GM18951 (cell line): ENCODE data around the gene CNTLN.
"Not testable (repeated sequence)": the region's sequence is repeated elsewhere in the genome, so short reads cannot be mapped to it uniquely, and the experiment has no call there.

Experiments used
- POLR2A ChIP-seq: IDR thresholded peaks from 4 replicates; pipeline ENCODE4 v1.6.1; 2011; ENCODE audit warnings: mild to moderate bottlenecking; ENCODE audit not compliant: insufficient read length, insufficient read depth; ENCODE audit errors: extremely low read depth
- in situ Hi-C: fragments of 300-500 bp; cut with MboI; formaldehyde crosslinking; loops from one replicate; pipeline ENCODE4 v1.12.0; 2022; ENCODE audit warnings: low sequenced_read_pairs, mixed read lengths, inconsistent platforms; ENCODE audit not compliant: unreplicated experiment

The CNTLN gene

DNA sequence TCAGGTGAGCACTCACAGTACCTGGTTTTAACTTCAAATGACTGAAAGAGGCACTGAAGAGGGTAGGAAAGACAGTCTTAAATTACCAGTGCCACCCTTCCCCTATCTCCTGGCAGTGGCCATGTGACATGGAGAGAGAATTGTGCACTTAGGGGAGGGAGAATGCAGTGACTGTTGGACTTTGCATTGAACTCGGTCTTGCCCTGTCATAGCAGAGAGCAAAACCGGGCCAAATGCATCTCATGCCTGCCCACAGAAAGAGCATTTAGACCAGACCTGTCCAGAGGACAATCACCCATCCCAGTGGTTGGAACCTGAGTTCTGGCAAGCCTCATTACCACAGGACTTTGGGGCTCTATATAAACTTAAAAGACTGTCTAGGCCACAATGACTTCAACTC, 232.2 kb downstream of the CNTLN start:
- no peak for TF ChIP-seq POLR2A
- in situ Hi-C loops, result no loop called here

DNA sequence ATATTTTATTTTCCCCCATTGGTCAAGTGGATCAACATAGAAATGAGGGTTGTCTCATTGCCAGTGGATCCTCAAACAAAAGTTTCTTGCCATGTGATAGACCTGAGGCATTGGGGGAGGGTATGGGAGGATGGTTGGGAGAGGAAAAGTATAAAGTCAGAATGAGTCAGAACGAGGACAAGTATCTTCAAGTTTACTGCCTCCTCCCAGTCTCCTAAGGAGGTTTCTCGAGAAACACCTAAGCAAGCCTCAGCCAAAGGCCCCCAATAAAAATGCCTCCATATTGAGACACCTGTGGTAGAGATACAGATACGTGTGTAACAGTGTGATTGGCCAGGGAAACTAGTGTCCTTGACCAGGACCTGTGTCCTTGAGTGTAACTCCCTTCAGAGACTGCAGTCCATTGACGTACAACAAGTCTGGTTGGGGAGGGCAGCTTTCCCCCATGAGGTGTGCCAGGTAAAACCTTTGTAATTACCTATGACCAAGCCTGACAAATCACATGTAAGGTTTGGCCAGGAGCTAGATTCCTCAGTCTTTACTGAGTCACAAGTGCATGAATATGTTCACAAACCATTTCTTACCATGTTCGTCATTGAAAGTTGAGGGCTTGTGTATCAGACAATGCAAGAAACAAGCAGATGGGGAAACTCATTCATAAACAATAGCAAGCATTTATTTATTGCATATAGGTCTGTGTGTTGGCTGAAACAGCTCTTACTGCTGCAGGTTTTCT, 245.5 kb downstream of the CNTLN start:
- in situ Hi-C loops, result no loop called here
- TF ChIP-seq POLR2A, result no peak

DNA sequence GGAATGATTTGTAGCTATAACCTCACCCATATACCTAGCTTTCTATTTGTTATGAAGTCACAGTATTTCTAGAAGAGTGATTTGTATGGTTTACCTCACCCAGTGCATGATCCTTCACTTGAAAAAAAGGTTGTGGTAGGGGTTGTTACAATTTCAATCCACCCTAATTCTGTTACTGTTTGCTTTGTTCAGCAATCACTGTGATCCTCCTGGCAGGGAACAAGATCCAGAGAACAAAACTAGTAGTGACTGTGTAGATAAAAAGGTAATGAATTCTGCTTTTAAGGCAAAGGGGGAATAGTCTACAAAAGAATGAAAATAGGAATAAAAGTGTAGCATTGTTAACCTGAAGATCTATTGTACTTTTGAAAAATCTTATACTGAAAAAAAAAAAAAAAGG, 252.7 kb downstream of the CNTLN start:
- in situ Hi-C loops, result no loop called here
- no peak for TF ChIP-seq POLR2A

DNA sequence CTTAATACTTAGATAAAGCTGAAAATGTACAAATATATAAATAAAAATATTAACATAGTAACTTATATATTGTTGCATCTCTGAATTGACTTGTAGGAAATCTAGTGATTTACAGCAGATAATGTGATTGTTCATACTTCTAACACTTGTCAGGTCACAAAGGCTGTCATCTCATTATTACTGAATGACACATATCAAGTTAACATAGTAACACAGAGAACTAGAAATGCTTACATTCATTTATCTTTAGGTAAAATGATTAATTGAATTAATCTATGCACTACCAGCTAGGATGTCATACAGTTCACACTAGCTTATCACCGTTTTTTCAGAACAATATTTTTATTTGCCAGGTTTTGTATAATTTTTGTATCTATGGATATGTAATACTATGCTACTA, 254.2 kb downstream of the CNTLN start:
- in situ Hi-C loops, result no loop called here
- no peak for TF ChIP-seq POLR2A

DNA sequence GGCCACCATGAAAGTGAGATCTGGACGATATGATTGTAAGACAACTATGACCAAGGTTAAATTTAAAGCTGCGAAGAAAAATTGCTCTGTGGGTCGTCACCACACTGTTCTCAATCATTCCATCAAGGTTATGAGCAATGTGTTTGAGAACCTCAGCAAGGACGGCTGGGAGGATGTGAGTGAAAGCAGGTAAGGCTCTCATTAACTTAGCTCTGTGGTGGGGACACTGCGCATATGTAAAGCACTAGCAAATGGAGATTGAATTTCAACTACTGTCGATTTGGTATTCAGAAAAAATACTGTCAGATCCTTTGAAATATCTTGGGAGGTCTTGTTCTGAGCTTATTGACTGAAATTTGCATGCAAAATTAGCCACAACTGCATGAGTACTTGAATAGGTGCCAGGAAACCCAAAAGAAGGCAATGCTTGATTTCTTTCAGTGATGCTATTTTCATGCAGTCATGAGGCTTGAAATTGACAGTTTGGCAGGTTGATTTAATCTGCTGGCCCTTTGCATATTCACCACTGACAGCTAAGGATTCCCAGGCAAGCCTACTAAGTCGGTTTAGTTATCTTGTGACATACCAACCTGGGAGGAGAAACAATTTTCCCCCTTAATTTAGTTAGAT, 260.2 kb downstream of the CNTLN start:
- no peak for TF ChIP-seq POLR2A

DNA sequence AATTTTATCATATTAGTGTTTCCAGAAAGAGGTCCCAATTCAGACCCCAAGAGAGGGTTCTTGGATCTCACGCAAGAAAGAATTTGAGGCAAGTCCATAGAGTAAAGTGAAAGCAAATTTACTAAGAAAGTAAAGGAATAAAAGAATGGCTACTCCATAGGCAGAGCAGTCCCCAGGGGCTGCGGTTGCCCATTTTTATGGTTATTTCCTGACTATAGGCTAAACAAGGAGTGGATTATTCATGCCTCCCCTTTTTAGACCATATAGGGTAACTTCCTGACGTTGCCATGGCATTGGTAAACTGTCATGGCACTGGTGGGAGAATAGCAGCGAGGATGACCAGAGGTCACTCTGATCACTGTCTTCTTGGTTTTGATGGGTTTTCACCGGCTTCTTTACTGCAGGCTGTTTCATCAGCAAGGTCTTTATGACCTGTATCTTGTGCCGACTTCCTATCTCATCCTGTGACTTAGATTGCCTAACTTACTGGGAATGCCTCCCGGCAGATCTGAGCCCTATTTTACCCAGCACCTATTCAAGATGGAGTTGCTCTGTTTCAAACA, 262.4 kb downstream of the CNTLN start:
- in situ Hi-C loops, result not testable (repeated sequence)

More for the DNA sequence above, 260.2 kb downstream of the CNTLN start:
- in situ Hi-C loops, result no loop called here

DNA sequence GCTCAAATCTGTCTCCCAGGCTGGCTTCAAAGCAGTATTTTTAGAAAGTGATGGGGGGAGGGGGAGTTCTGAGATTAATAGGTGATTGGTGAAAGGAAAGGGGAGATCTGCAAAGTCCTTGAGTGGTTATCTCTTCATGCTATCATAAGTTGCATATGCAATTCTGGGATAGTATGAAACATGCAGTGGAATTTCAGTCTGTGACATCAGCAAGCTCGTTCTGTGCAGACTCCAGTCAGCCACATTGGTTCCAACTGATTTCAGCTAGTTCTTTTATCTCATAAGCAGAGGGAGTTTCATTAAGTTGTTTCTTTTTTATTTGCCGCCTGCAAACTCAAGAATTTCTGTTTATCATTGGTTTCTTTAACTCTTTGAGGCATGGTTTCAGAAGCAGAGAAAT, 263.5 kb downstream of the CNTLN start:
- in situ Hi-C loops, result no loop called here
- no peak for TF ChIP-seq POLR2A

DNA sequence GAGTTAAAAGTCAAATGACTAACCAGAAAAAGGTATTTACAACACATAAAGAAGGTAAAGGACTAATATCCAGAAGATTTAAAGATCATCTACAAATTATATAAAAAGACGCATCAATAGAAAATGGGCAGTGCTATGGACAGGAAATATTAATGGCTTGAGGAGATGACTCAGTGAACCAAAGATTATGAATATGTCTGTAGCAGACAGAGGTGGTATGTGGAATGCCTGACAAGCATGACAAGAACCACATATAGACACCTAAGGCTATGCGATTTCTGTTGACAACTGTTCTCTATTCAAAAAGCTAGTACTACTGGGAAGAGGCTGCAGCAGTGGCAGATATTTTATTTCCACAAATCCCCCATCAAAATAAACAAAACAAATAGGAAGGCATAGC, 267.0 kb downstream of the CNTLN start:
- TF ChIP-seq POLR2A, result no peak
- in situ Hi-C loops, result no loop called here

DNA sequence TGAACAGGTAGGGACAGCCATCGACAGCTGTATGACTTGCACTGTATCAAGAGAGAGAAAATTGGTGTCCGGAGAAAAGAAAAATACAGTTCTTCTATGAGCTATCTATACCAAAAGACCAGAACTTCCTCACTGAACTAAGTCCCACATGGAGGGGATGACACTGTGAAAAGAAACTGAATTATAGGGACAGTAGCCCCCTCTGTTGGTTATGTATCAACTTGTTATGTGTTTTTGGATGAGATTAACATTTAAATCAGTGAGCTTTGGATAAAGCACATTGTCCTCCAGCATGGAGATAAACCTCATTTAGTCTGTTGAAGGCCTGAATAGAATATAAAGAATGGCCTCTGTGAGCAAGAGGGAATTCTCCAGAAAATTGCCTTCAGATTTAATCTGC, 267.5 kb downstream of the CNTLN start:
- in situ Hi-C loops, result no loop called here
- TF ChIP-seq POLR2A, result no peak

DNA sequence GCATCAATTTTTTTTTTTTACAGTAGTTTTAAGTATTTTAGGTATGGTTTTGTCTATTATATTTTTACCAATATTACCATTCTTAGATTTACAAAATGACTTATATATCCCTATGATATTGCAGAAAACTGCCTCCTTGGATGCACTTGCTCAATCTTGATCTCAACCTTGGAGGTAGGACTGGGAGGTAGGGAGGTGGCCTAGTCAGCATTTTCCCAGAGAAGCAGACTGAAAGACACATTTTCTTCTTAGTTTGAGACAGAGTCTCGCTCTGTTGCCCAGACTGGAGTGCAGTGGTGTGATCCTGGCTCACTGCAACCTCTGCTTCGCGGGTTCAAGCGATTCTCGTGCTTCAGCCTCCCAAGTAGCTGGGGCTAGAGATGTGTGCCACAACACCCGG, 268.7 kb downstream of the CNTLN start:
- in situ Hi-C loops, result no loop called here
- TF ChIP-seq POLR2A, result no peak

DNA sequence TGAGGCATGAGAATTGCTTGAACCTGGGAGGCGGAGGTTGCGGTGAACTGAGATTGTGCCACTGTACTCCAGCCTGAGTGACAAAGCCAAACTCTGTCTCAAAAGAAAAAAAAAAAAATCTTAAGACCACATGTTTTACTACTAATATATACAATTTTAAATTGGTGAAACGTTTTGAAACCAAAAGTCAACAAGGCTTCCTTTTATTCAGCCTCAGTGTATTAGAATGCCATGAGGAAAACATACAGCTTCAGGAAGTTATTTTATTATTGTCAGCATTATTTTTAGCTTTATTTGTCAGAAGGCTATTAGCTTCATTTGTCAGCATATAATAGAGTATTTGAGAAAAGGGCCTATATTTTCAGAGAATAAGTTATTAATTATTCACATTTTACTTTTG, 280.1 kb downstream of the CNTLN start:
- no peak for TF ChIP-seq POLR2A

DNA sequence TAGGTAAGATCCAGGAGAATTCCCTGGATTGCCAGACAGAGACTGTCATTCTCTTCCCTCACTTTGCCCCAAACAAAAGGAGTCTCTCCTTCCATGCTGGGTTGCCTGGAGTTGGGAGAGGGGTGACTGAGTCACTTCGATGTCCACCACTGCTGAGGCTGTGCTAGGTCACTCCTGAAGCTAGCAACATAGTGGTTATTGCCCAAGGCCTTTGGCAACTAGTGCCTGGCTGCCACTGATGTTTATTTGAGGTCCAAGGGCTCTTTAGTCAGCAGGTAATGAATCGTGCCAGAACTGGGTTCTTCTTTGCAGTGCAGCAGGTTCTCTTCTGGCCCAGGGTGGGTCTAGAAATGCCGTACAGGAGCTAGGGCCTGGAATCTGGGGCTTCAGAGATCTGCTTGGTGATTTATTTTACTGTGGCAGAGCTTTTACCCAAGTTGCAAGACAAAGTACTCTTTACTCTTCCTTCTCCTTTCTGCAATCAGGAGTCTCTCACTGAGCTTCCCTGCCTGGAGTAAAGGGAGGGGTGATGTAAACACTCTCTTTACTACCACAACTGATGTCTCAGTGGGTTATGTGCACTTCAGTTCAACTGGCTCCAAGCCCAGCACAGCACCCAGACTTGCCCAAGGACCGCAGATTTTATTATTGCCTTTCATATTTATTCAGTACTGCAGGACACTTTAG, 288.3 kb downstream of the CNTLN start:
- no peak for TF ChIP-seq POLR2A
- in situ Hi-C loops, result no loop called here

More for the DNA sequence above, 280.1 kb downstream of the CNTLN start:
- in situ Hi-C loops, result no loop called here

DNA sequence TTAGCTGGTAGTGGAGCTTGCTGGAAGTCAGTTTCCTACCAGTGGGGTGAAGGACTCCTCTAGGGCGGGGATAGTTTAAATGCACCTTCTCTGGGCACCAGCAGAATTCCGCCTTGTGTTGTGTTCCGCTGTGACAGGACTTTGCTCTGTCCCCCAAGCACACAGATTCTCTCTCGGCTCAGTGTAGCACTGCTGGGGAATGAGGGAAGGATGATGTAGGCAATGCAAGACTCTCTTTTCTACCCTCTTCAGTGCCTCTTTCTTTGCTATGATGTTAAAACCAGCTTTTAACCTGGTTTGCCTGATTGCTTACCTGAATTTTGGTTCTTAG, 288.8 kb downstream of the CNTLN start:
- in situ Hi-C loops, result no loop called here
- TF ChIP-seq POLR2A, result no peak

DNA sequence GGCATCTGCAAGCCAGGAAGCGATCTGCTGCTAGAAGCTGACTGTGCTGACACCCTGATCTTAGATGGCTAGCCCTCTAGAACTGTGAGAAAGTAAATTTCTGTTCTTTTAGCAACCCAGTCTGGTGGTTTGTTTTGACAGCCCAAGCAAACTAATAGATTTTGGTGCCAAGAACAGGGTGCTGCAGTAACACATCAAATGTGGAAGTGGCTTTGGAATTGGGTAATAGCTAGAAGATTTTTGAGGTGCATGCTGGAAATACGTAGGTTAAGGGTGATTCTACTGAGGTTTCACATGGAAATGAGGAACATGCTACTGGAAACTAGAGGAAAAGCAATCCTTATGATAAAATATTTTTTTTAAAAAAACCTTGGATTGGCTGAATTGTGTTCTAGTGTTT, 290.5 kb downstream of the CNTLN start:
- in situ Hi-C loops, result no loop called here

More for the DNA sequence above, 290.5 kb downstream of the CNTLN start:
- no peak for TF ChIP-seq POLR2A
